ENCODE results near the gene CDC27. TPM values are rescaled to one million over a fixed set of nuclear protein-coding genes. Genes with fewer than 3 reads are reported as not detected.
A peak's percentile ranks its signal among the peaks of the same experiment; 100 is the strongest.

CDC27 gene
- total RNA-seq, 1 donor from 2014 or later: 72.1 TPM

GRCh38 chr17:47223460-47223859 lies 34.4 kb upstream of the CDC27 start:
- ATAC-seq (no peak), DNase-seq (no peak)
- Histone ChIP-seq H3K9me3 (no peaks in the 10 kb centered on the region), H3K4me1 (peaks cover 32% of the 10 kb centered on the region), H3K27me3 (no peaks in the 10 kb centered on the region), H3K27ac (peak overlapping the region; percentile 26), H3K4me3 (no peak overlapping the region), H3K36me3 (no peaks in the 10 kb centered on the region)
- TF ChIP-seq, protein P1, sequence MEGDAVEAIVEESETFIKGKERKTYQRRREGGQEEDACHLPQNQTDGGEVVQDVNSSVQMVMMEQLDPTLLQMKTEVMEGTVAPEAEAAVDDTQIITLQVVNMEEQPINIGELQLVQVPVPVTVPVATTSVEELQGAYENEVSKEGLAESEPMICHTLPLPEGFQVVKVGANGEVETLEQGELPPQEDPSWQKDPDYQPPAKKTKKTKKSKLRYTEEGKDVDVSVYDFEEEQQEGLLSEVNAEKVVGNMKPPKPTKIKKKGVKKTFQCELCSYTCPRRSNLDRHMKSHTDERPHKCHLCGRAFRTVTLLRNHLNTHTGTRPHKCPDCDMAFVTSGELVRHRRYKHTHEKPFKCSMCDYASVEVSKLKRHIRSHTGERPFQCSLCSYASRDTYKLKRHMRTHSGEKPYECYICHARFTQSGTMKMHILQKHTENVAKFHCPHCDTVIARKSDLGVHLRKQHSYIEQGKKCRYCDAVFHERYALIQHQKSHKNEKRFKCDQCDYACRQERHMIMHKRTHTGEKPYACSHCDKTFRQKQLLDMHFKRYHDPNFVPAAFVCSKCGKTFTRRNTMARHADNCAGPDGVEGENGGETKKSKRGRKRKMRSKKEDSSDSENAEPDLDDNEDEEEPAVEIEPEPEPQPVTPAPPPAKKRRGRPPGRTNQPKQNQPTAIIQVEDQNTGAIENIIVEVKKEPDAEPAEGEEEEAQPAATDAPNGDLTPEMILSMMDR (IDR thresholded peaks at IDR 0.05): no peak
- intact Hi-C loops (cut with DNase I): no loop called here

DNA sequence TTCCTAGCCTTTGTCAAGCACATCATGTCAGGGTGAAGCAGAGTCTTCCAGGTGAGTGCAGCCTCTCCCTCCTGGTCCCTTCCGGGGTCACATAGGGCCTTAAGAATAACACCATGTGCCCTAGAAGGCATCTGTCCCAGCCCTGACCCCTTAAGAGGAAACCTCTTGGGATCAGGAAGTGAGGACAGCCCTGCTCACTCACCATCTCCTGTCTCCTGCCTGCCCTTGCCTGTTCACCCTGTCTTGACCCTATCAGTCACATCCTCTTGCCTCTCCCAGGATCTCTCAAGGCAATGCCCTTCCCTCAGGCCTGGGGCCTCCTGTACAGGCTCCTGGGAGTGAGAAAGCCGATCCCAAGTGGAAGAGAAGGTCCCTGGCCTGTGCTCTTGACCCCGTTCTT lies 33.9 kb upstream of the CDC27 start:
- no peak overlapping the region for H3K27ac ChIP-seq
- H3K27me3 ChIP-seq: no peaks in the 10 kb centered on the region
- DNase-seq (no peak), ATAC-seq (no peak)
- intact Hi-C loops (cut with DNase I): no loop called here
- no peaks in the 10 kb centered on the region for H3K9me3 ChIP-seq
- TF ChIP-seq, protein P1 (IDR thresholded peaks at IDR 0.05): no peak
- H3K4me1 ChIP-seq: peaks cover 32% of the 10 kb centered on the region
- no peak overlapping the region for H3K4me3 ChIP-seq
- no peaks in the 10 kb centered on the region for H3K36me3 ChIP-seq

- Histone ChIP-seq H3K4me1 (peaks cover 32% of the 10 kb centered on the region), H3K36me3 (no peaks in the 10 kb centered on the region), H3K4me3 (no peak overlapping the region), H3K27me3 (no peaks in the 10 kb centered on the region), H3K9me3 (no peaks in the 10 kb centered on the region), H3K27ac (no peak overlapping the region)
- TF ChIP-seq, protein P1 (IDR thresholded peaks at IDR 0.05): no peak
- intact Hi-C loops (cut with DNase I): no loop called here
- DNase-seq: no peak
- ATAC-seq: no peak
Observed at GRCh38 chr17:47222047-47222446, 33.0 kb upstream of the CDC27 start.

GRCh38 chr17:47221154-47221553 lies 32.1 kb upstream of the CDC27 start:
- no peaks in the 10 kb centered on the region for H3K36me3 ChIP-seq
- intact Hi-C loops (cut with DNase I): no loop called here
- TF ChIP-seq, protein P1 (IDR thresholded peaks at IDR 0.05): no peak
- H3K4me3 ChIP-seq: no peak overlapping the region
- no peak for DNase-seq
- H3K27me3 ChIP-seq: no peaks in the 10 kb centered on the region
- H3K4me1 ChIP-seq: peaks cover 30% of the 10 kb centered on the region
- H3K9me3 ChIP-seq: no peaks in the 10 kb centered on the region
- ATAC-seq: no peak
- H3K27ac ChIP-seq: no peak overlapping the region

- Histone ChIP-seq H3K27me3 (no peaks in the 10 kb centered on the region), H3K36me3 (no peaks in the 10 kb centered on the region), H3K4me1 (peaks cover 24% of the 10 kb centered on the region), H3K9me3 (no peaks in the 10 kb centered on the region), H3K27ac (no peak overlapping the region), H3K4me3 (no peak overlapping the region)
- DNase-seq (no peak), ATAC-seq (no peak)
- intact Hi-C loops (cut with DNase I): no loop called here
- TF ChIP-seq, protein P1 (IDR thresholded peaks at IDR 0.05): no peak
Observed at GRCh38 chr17:47220531-47220999, 31.5 kb upstream of the CDC27 start.

Measured in upper lobe of right lung (tissue), 1 donor.